ENCODE measurements around the gene RPS4Y1. TPM values are rescaled to one million over a fixed set of nuclear protein-coding genes. Genes with fewer than 3 reads are reported as not detected.

The RPS4Y1 gene
- total RNA-seq, 1 donor: 215 TPM

DNA sequence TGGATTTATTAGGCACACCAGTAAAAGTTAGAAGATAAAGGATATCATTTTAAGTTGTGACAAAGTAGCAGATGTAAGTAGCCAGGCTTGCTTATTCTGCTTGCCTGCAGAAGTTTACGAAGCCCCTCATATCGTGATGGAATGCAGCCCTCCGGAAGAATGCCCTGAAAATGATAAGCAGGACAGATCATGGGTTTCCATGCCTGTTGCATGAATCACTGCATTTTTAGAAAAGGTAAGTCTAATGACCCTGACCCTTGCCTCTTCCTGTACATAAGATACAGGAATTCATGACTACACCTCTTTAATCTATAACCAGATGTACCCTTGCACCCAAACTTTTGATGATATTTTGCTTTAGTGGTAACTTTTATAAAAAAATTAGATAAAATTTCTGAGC, 16.9 kb upstream of the RPS4Y1 start:
- Histone ChIP-seq H3K79me2 (ENCODE audit: insufficient read depth, low read length) (no peaks in the 10 kb centered on the region), H2AFZ (ENCODE audit: low read length) (no peak overlapping the region), H3K27me3 (ENCODE audit: insufficient read depth, low read length) (no peaks in the 10 kb centered on the region), H4K20me1 (ENCODE audit: insufficient read depth, low read length) (no peaks in the 10 kb centered on the region), H3K4me2 (ENCODE audit: insufficient read depth, low read length) (no peak overlapping the region), H3K4me1 (ENCODE audit: insufficient read depth, low read length) (no peaks in the 10 kb centered on the region), H3K27ac (ENCODE audit: low read depth, low read length) (no peak overlapping the region), H3K4me3 (ENCODE audit: insufficient read depth, low read length) (no peak overlapping the region), H3K9me3 (ENCODE audit: low read depth, low read length) (no peaks in the 10 kb centered on the region), H3K36me3 (ENCODE audit: insufficient read depth, low read length) (no peaks in the 10 kb centered on the region)
- no peak for DNase-seq (ENCODE audit: insufficient read length, low spot score, missing footprints)
- TF ChIP-seq CTCF (IDR thresholded peaks at IDR 0.05; ENCODE audit: extremely low read depth, low read depth, low read length): no peak

DNA sequence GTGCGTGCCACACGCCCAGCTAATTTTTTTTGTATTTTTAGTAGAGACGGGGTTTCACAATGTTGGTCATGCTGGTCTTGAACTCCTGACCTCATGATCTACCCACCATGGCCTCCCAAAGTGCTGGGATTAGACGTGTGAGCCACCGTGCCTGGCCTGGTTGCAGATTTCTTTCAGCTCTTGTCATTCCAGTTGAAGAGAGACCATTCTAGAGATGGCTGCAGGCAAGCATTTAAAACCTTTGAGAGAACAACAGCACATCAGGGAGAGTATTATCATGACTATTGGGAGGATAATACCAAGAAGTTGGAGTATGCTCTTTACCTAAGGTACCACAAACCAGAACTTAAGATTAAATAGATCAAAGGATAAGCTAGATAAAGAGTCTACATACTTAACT, 12.9 kb upstream of the RPS4Y1 start:
- no peak overlapping the region for H3K4me3 ChIP-seq (ENCODE audit: insufficient read depth, low read length)
- no peak for TF ChIP-seq CTCF (IDR thresholded peaks at IDR 0.05; ENCODE audit: extremely low read depth, low read depth, low read length)
- no peak for DNase-seq (ENCODE audit: insufficient read length, low spot score, missing footprints)
- no peak overlapping the region for H3K4me2 ChIP-seq (ENCODE audit: insufficient read depth, low read length)
- H4K20me1 ChIP-seq (ENCODE audit: insufficient read depth, low read length): no peaks in the 10 kb centered on the region
- no peaks in the 10 kb centered on the region for H3K36me3 ChIP-seq (ENCODE audit: insufficient read depth, low read length)
- no peak overlapping the region for H3K27ac ChIP-seq (ENCODE audit: low read depth, low read length)
- no peaks in the 10 kb centered on the region for H3K4me1 ChIP-seq (ENCODE audit: insufficient read depth, low read length)
- no peaks in the 10 kb centered on the region for H3K79me2 ChIP-seq (ENCODE audit: insufficient read depth, low read length)
- H3K9me3 ChIP-seq (ENCODE audit: low read depth, low read length): no peaks in the 10 kb centered on the region
- H2AFZ ChIP-seq (ENCODE audit: low read length): no peak overlapping the region
- H3K27me3 ChIP-seq (ENCODE audit: insufficient read depth, low read length): no peaks in the 10 kb centered on the region

DNA sequence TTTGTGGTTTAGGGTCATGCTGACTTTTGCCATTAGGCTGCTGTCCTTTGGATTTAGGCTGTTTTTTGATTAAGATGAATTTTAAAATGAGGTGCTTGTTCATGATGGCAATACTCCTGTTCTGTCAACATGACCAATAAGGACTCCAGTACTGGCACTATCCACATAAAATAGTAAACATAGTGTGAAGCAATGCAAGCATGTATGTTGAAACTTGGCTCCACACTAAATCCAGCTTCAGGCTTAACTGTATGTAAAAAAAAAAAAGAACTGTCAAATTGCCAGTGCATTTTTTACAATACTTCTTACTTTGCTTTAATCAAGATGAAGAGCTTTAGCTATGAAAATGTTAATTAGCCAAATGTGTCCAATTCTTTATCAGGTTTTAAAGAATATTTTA, 6.2 kb upstream of the RPS4Y1 start:
- Histone ChIP-seq H3K27ac (ENCODE audit: low read depth, low read length) (no peak overlapping the region), H3K27me3 (ENCODE audit: insufficient read depth, low read length) (no peaks in the 10 kb centered on the region), H3K36me3 (ENCODE audit: insufficient read depth, low read length) (no peaks in the 10 kb centered on the region), H3K4me3 (ENCODE audit: insufficient read depth, low read length) (no peak overlapping the region), H3K4me1 (ENCODE audit: insufficient read depth, low read length) (no peaks in the 10 kb centered on the region), H3K79me2 (ENCODE audit: insufficient read depth, low read length) (no peaks in the 10 kb centered on the region), H2AFZ (ENCODE audit: low read length) (no peak overlapping the region), H4K20me1 (ENCODE audit: insufficient read depth, low read length) (no peaks in the 10 kb centered on the region), H3K4me2 (ENCODE audit: insufficient read depth, low read length) (no peak overlapping the region), H3K9me3 (ENCODE audit: low read depth, low read length) (no peaks in the 10 kb centered on the region)
- no peak for DNase-seq (ENCODE audit: insufficient read length, low spot score, missing footprints)
- no peak for TF ChIP-seq CTCF (IDR thresholded peaks at IDR 0.05; ENCODE audit: extremely low read depth, low read depth, low read length)

DNA sequence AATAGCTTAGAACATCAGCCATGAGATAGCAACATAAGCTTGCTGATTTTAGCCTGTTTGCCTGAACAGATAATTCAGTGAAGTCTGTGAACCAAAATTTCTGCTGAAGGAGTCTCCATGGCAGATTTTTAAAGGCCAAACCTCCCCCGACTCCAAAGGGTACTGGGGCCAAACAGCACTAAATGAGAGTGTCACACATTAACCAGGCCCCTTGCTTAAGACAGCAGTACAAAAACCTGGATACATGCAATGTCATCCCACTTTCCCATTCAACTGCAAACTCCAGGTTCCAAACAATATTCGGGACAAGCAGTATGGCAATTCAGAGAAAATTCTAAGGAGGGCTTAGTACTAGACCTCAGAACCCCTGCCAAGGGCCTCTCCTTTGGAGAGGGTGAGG, 4.3 kb upstream of the RPS4Y1 start:
- no peak overlapping the region for H3K4me3 ChIP-seq (ENCODE audit: insufficient read depth, low read length)
- H3K4me1 ChIP-seq (ENCODE audit: insufficient read depth, low read length): no peaks in the 10 kb centered on the region
- no peak overlapping the region for H3K27ac ChIP-seq (ENCODE audit: low read depth, low read length)
- DNase-seq (ENCODE audit: insufficient read length, low spot score, missing footprints): no peak
- H3K79me2 ChIP-seq (ENCODE audit: insufficient read depth, low read length): no peaks in the 10 kb centered on the region
- H4K20me1 ChIP-seq (ENCODE audit: insufficient read depth, low read length): no peaks in the 10 kb centered on the region
- no peak overlapping the region for H2AFZ ChIP-seq (ENCODE audit: low read length)
- no peak for TF ChIP-seq CTCF (IDR thresholded peaks at IDR 0.05; ENCODE audit: extremely low read depth, low read depth, low read length)
- H3K27me3 ChIP-seq (ENCODE audit: insufficient read depth, low read length): no peaks in the 10 kb centered on the region
- no peaks in the 10 kb centered on the region for H3K9me3 ChIP-seq (ENCODE audit: low read depth, low read length)
- no peak overlapping the region for H3K4me2 ChIP-seq (ENCODE audit: insufficient read depth, low read length)
- no peaks in the 10 kb centered on the region for H3K36me3 ChIP-seq (ENCODE audit: insufficient read depth, low read length)

All from osteoblast (primary cell).